Right atrium auricular region (tissue), 2 donors: ENCODE data around the gene HS3ST4. TPM values are rescaled to one million over a fixed set of nuclear protein-coding genes. Genes with fewer than 3 reads are reported as not detected.

ENCODE experiments used
- DNase-seq: peaks from one replicate; pipeline ENCODE4 v3.0.0-alpha.2; 2019; ENCODE audit warnings: low spot score
- H3K27ac ChIP-seq, 2 donors: fragments of 200-600 bp; sonication (generic); 1 replicate in 1 of 2; 2 replicates in 1 of 2; pipeline ENCODE4 v1.5.1; 2016 to 2019
- H3K27me3 ChIP-seq, 2 donors: fragments of 200-600 bp; sonication (generic); one replicate each; pipeline versions ENCODE4 v1.5.1 to v1.6.0; 2017 to 2019
- H3K36me3 ChIP-seq: fragments of 200-600 bp; sonication (generic); one replicate; pipeline ENCODE4 v1.5.1; 2016
- H3K4me1 ChIP-seq, 2 donors: fragments of 200-600 bp; sonication (generic); one replicate each; pipeline versions ENCODE4 v1.5.1 to v1.6.0; 2017 to 2019
- H3K4me3 ChIP-seq, 2 donors: fragments of 200-600 bp; sonication (generic); 1 replicate in 1 of 2; 2 replicates in 1 of 2; pipeline ENCODE4 v1.5.1; 2017 to 2019; ENCODE audit warnings: mild to moderate bottlenecking in 1 of 2, moderate library complexity in 1 of 2
- H3K9me3 ChIP-seq, 2 donors: fragments of 200-600 bp; sonication (generic); one replicate each; pipeline ENCODE4 v1.5.1; 2019
- CTCF ChIP-seq, 2 donors: fragments of 200-600 bp; sonication (generic); IDR thresholded peaks; one replicate each; pipeline ENCODE4 v1.5.1; 2019; ENCODE audit warnings: antibody characterized with exemption in 2 of 2
- total RNA-seq, 2 donors: library from RNA; depleted of rRNA; stranded (reverse); fragments of >200 nt; gene quantifications; one replicate each; pipeline ENCODE4 v1.1.0, GENCODE V29; 2016

Gene HS3ST4
- total RNA-seq, 2 donors from 2014 or later, result not detected

GRCh38 chr16:26157319-26157718, 465.6 kb downstream of the HS3ST4 start:
- Histone ChIP-seq H3K27ac (no peak overlapping the region), H3K4me3 (no peak overlapping the region), H3K4me1 (no peaks in the 10 kb centered on the region), H3K36me3 (no peaks in the 10 kb centered on the region), H3K27me3 (no peaks in the 10 kb centered on the region), H3K9me3 (no peaks in the 10 kb centered on the region)
- no peak for TF ChIP-seq CTCF (IDR thresholded peaks at IDR 0.05)
- no peak for DNase-seq

- no peak for DNase-seq
- no peak overlapping the region for H3K27ac ChIP-seq
- H3K4me3 ChIP-seq, result no peak overlapping the region
- no peaks in the 10 kb centered on the region for H3K4me1 ChIP-seq
- no peak for TF ChIP-seq CTCF (IDR thresholded peaks at IDR 0.05)
- no peaks in the 10 kb centered on the region for H3K36me3 ChIP-seq
- H3K9me3 ChIP-seq, result no peaks in the 10 kb centered on the region
- H3K27me3 ChIP-seq, result no peaks in the 10 kb centered on the region
Observed at GRCh38 chr16:26158142-26158759, 466.5 kb downstream of the HS3ST4 start.

DNA sequence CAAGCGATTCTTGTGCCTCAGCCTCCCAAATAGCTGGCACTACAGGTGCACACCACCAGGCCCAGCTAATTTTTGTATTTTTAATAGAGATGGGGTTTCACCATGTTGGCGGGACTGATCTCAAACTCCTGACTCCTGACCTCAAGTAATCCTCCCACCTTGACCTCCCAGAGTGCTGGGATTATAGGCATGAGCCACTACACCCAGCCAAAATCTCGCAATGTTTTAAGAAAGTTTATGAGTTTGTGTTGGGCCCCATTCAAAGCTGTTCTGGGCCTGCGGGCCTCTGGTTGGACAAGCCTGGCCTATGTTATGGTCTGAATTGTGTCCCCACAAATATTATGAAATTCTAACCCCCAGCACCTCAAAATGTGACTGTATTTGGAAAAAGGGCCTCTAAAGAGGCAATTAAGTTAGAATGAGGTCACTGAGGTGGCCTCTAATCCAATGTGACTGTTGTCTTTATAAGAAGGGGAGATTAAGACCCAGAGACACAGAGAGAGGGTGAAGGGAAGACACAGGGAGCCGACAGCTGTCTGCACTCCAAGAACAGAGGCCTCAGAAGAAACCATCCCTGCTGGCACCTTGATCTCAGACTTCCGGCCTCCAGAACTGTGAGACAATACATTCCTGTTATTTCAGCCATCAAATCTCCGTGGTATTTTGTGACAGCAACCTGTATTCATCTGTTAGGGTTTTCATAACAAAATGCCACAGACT, 469.9 kb downstream of the HS3ST4 start:
- Histone ChIP-seq H3K4me3 (no peak overlapping the region), H3K9me3 (no peaks in the 10 kb centered on the region), H3K4me1 (no peaks in the 10 kb centered on the region), H3K36me3 (no peaks in the 10 kb centered on the region), H3K27me3 (no peaks in the 10 kb centered on the region), H3K27ac (no peak overlapping the region)
- TF ChIP-seq CTCF (IDR thresholded peaks at IDR 0.05), result no peak
- no peak for DNase-seq

- Histone ChIP-seq H3K9me3 (no peaks in the 10 kb centered on the region), H3K4me3 (no peak overlapping the region), H3K36me3 (no peaks in the 10 kb centered on the region), H3K4me1 (no peaks in the 10 kb centered on the region), H3K27me3 (no peaks in the 10 kb centered on the region), H3K27ac (no peak overlapping the region)
- no peak for DNase-seq
- no peak for TF ChIP-seq CTCF (IDR thresholded peaks at IDR 0.05)
Observed at GRCh38 chr16:26169473-26169872, 477.7 kb downstream of the HS3ST4 start.

- Histone ChIP-seq H3K4me1 (no peaks in the 10 kb centered on the region), H3K27me3 (no peaks in the 10 kb centered on the region), H3K36me3 (no peaks in the 10 kb centered on the region), H3K9me3 (peaks cover 0 to 6% of the 10 kb centered on the region in 2 donors), H3K27ac (no peak overlapping the region), H3K4me3 (no peak overlapping the region)
- no peak for DNase-seq
- no peak for TF ChIP-seq CTCF (IDR thresholded peaks at IDR 0.05)
Observed at GRCh38 chr16:26175944-26176343, 484.2 kb downstream of the HS3ST4 start.
